Memory B cell (primary cell): ENCODE results near the gene TPCN2.

Source experiments
- ATAC-seq: fragments of 150-1000 bp; cut with Tn5 transposase; 2 replicates; pipeline ENCODE4 v1.10.0; 2021; ENCODE audit warnings: low read depth, mild to moderate bottlenecking, moderate library complexity
- DNase-seq, 2 donors: peaks; one replicate each; pipeline ENCODE4 v3.0.0; 2022; ENCODE audit warnings: low spot score in 2 of 2
- H3K27ac Mint-ChIP-seq: one replicate; pipeline ENCODE4 v1.8.0; 2022; ENCODE audit warnings: mild to moderate bottlenecking, moderate library complexity, mixed read lengths
- H3K27me3 Mint-ChIP-seq: one replicate; pipeline ENCODE4 v1.8.0; 2022; ENCODE audit warnings: mixed read lengths
- H3K36me3 Mint-ChIP-seq: one replicate; pipeline ENCODE4 v1.8.0; 2022; ENCODE audit warnings: mild to moderate bottlenecking, mixed read lengths
- H3K4me1 Mint-ChIP-seq: one replicate; pipeline ENCODE4 v1.8.0; 2022; ENCODE audit warnings: mixed read lengths
- H3K4me3 Mint-ChIP-seq: one replicate; pipeline ENCODE4 v1.8.0; 2022; ENCODE audit warnings: mild to moderate bottlenecking, moderate library complexity, mixed read lengths
- H3K9me3 Mint-ChIP-seq: one replicate; pipeline ENCODE4 v1.8.0; 2022; ENCODE audit warnings: mixed read lengths

TPCN2 gene

GRCh38 chr11:69101792-69102695 is 53.3 kb downstream of the TPCN2 start:
- H3K4me3 Mint-ChIP-seq: no peak overlapping the region
- no peak for DNase-seq

GRCh38 chr11:69102732-69103615 is 54.2 kb downstream of the TPCN2 start:
- Mint-ChIP-seq H3K27me3 (peaks cover 2% of the 10 kb centered on the region), H3K27ac (no peak overlapping the region), H3K4me1 (no peaks in the 10 kb centered on the region), H3K9me3 (no peaks in the 10 kb centered on the region), H3K4me3 (no peak overlapping the region), H3K36me3 (peaks cover 3% of the 10 kb centered on the region)
- DNase-seq: no peak
- ATAC-seq: no peak

More at GRCh38 chr11:69101792-69102695, 53.3 kb downstream of the TPCN2 start:
- Mint-ChIP-seq H3K36me3 (no peaks in the 10 kb centered on the region), H3K9me3 (no peaks in the 10 kb centered on the region), H3K27ac (no peak overlapping the region), H3K27me3 (no peaks in the 10 kb centered on the region), H3K4me1 (no peaks in the 10 kb centered on the region)
- ATAC-seq: no peak

- H3K27ac Mint-ChIP-seq: no peak overlapping the region
- no peak overlapping the region for H3K4me3 Mint-ChIP-seq
- ATAC-seq (no peak), DNase-seq (no peak)
- H3K9me3 Mint-ChIP-seq: no peaks in the 10 kb centered on the region
- H3K36me3 Mint-ChIP-seq: peaks cover 7% of the 10 kb centered on the region
- peaks cover 3% of the 10 kb centered on the region for H3K27me3 Mint-ChIP-seq
- H3K4me1 Mint-ChIP-seq: no peaks in the 10 kb centered on the region
Observed at GRCh38 chr11:69104212-69104855, 55.6 kb downstream of the TPCN2 start.

GRCh38 chr11:69104856-69105395 is 56.2 kb downstream of the TPCN2 start:
- Mint-ChIP-seq H3K36me3 (peaks cover 7% of the 10 kb centered on the region), H3K27ac (no peak overlapping the region), H3K4me3 (no peak overlapping the region), H3K27me3 (peaks cover 3% of the 10 kb centered on the region), H3K9me3 (no peaks in the 10 kb centered on the region), H3K4me1 (no peaks in the 10 kb centered on the region)
- DNase-seq: no peak
- ATAC-seq: no peak

- Mint-ChIP-seq H3K27me3 (peaks cover 6% of the 10 kb centered on the region), H3K9me3 (peaks cover 3% of the 10 kb centered on the region), H3K36me3 (peaks cover 11% of the 10 kb centered on the region), H3K4me1 (peaks cover 3% of the 10 kb centered on the region), H3K4me3 (no peak overlapping the region), H3K27ac (no peak overlapping the region)
- DNase-seq (no peak), ATAC-seq (no peak)
Observed at GRCh38 chr11:69105461-69106030, 56.8 kb downstream of the TPCN2 start.

GRCh38 chr11:69106031-69106811 is 57.5 kb downstream of the TPCN2 start:
- peaks cover 8% of the 10 kb centered on the region for H3K9me3 Mint-ChIP-seq
- H3K4me1 Mint-ChIP-seq: peaks cover 5% of the 10 kb centered on the region
- DNase-seq (no peak), ATAC-seq (no peak)
- peaks cover 12% of the 10 kb centered on the region for H3K36me3 Mint-ChIP-seq
- H3K27me3 Mint-ChIP-seq: peaks cover 8% of the 10 kb centered on the region
- H3K4me3 Mint-ChIP-seq: no peak overlapping the region
- no peak overlapping the region for H3K27ac Mint-ChIP-seq

GRCh38 chr11:69107413-69107812 is 58.7 kb downstream of the TPCN2 start:
- Mint-ChIP-seq H3K4me1 (peaks cover 5% of the 10 kb centered on the region), H3K36me3 (peaks cover 12% of the 10 kb centered on the region), H3K9me3 (peaks cover 8% of the 10 kb centered on the region), H3K4me3 (no peak overlapping the region), H3K27ac (no peak overlapping the region), H3K27me3 (peaks cover 8% of the 10 kb centered on the region)
- no peak for DNase-seq
- ATAC-seq: no peak

- no peak for DNase-seq
- no peak for ATAC-seq
- Mint-ChIP-seq H3K4me3 (no peak overlapping the region), H3K27ac (no peak overlapping the region), H3K4me1 (peaks cover 5% of the 10 kb centered on the region), H3K27me3 (peaks cover 8% of the 10 kb centered on the region), H3K36me3 (peaks cover 12% of the 10 kb centered on the region), H3K9me3 (peaks cover 8% of the 10 kb centered on the region)
Observed at GRCh38 chr11:69108030-69108429, 59.3 kb downstream of the TPCN2 start.

- Mint-ChIP-seq H3K4me1 (peaks cover 5% of the 10 kb centered on the region), H3K36me3 (peaks cover 12% of the 10 kb centered on the region), H3K27ac (no peak overlapping the region), H3K4me3 (no peak overlapping the region), H3K27me3 (peaks cover 8% of the 10 kb centered on the region), H3K9me3 (peaks cover 8% of the 10 kb centered on the region)
- ATAC-seq (no peak), DNase-seq (no peak)
Observed at GRCh38 chr11:69108559-69108958, 59.8 kb downstream of the TPCN2 start.

GRCh38 chr11:69109101-69109500 is 60.4 kb downstream of the TPCN2 start:
- Mint-ChIP-seq H3K9me3 (peaks cover 8% of the 10 kb centered on the region), H3K4me1 (peaks cover 5% of the 10 kb centered on the region), H3K36me3 (peaks cover 12% of the 10 kb centered on the region), H3K4me3 (no peak overlapping the region), H3K27ac (no peak overlapping the region), H3K27me3 (peaks cover 8% of the 10 kb centered on the region)
- DNase-seq (no peak), ATAC-seq (no peak)

- Mint-ChIP-seq H3K4me3 (no peak overlapping the region), H3K4me1 (peaks cover 5% of the 10 kb centered on the region), H3K36me3 (peaks cover 12% of the 10 kb centered on the region), H3K9me3 (peaks cover 8% of the 10 kb centered on the region), H3K27ac (no peak overlapping the region), H3K27me3 (peaks cover 8% of the 10 kb centered on the region)
- no peak for DNase-seq
- ATAC-seq: no peak
Observed at GRCh38 chr11:69110451-69110850, 61.7 kb downstream of the TPCN2 start.

- Mint-ChIP-seq H3K27ac (no peak overlapping the region), H3K27me3 (peaks cover 8% of the 10 kb centered on the region), H3K4me1 (peaks cover 5% of the 10 kb centered on the region), H3K36me3 (peaks cover 12% of the 10 kb centered on the region), H3K9me3 (peaks cover 8% of the 10 kb centered on the region), H3K4me3 (no peak overlapping the region)
- ATAC-seq: no peak
- no peak for DNase-seq
Observed at GRCh38 chr11:69111624-69112542, 63.2 kb downstream of the TPCN2 start.
